Germinal center (tissue), 1 donor: ENCODE data around the gene PHYH.
A peak's percentile ranks its signal among the peaks of the same experiment; 100 is the strongest.
"Not testable (repeated sequence)": the region's sequence is repeated elsewhere in the genome, so short reads cannot be mapped to it uniquely, and the experiment has no call there.

ENCODE experiments used
- DNase-seq: peaks from one replicate; pipeline ENCODE4 v3.0.0; 2012; ENCODE audit warnings: mixed read lengths, low spot score

Gene PHYH

GRCh38 chr10:13321576-13321975 is 21.7 kb upstream of the PHYH start:
- DNase-seq: no peak

DNA sequence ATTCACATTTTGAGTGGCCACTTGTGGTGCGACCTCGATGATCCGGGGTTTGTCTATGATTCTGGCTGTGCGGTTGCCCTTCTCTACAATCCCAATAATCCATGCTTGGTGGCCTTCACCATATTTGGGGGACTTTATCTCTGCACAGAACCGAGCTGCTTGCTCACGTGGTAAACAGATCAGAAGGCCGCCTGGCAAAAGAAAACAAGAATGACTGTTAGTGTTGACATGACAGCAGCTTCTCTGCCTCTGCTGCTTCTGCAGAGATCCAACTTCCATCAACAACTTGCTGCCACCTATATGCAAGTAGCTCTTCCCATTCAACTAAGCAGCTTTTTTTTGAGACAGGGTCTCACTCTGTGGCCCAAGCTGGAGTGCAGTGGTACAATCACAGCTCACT is 19.3 kb upstream of the PHYH start:
- DNase-seq: no peak

DNA sequence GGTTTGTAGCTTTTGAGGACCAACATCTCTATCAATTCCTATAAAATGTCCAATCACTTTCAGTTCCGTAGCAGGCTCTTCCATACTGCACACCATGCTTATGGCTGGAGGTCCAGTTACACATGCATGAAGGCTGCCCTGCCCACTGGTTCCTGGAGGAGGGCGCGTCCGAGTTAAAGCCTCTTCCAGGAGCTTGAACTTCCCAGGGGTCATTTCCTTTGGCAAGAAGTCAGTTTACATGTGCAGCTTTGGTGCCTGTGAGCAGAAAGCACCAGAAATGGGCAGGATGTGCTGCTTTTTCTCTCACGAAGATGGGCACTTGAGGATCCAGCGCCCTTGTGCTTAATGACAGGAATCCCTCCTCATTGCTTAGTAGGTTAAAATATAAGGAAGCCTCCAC is 17.6 kb upstream of the PHYH start:
- no peak for DNase-seq

GRCh38 chr10:13316635-13317311 is 16.9 kb upstream of the PHYH start:
- no peak for DNase-seq

GRCh38 chr10:13315361-13315760 is 15.5 kb upstream of the PHYH start:
- DNase-seq: no peak

DNA sequence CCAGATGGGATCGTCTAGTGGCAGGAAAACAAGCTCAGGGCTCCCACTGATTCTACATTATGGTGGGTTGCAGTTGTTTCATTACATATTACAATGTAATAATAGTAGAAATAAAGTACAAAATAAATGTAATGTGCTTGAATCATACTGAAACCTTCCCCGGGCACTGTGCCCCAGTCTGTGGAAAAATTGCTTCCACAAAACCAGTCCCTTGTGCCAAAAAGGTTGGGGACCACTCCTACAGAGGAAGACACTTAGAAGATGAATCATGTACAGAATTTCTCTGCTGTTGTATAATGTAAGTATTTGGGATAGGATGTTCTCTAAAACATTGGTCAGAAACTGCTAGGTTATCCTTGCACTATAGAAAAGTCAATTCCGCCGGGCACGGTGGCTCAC is 11.3 kb upstream of the PHYH start:
- no peak for DNase-seq

GRCh38 chr10:13310518-13311176 is 10.8 kb upstream of the PHYH start:
- DNase-seq: no peak

DNA sequence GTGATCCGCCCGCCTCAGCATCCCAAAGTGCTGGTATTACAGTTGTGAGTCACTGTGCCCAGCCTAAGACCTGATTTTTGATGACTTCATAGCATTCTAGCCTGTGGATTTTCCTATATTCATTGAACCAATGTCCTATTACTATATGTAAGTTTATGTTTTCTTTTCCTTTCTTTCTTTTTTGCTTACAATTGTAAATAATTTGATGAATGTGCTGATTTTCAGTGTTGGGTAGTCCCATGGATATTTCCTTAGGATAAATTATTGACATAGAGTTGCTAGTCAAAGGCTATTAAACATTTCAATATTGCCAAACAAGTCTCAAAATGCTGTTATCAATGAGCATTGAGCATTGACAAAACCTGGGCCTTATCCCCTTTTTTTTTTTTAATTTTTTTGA is 9.9 kb upstream of the PHYH start:
- no peak for DNase-seq

- DNase-seq: no peak
These were observed 8.2 kb upstream of the PHYH start for GRCh38 chr10:13308096-13308495.

DNA sequence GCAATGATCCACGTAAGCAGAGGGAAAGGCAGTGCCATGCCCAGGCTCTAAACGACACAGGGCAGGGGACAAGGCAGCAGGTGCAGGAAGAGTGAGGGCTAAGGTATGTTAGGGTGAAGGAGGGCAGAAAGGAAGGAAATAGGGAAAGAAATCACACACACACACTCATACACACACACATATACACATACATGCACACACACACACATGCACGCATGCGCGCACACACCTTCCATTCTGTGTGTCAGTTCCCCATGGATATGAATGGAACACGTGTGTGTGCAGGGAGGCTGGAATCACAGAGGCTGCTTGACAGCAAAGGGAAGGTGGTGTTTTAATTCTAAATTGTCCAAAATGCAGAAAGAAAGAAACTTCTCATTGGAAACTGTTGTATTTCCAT is 6.2 kb upstream of the PHYH start:
- DNase-seq: no peak

DNA sequence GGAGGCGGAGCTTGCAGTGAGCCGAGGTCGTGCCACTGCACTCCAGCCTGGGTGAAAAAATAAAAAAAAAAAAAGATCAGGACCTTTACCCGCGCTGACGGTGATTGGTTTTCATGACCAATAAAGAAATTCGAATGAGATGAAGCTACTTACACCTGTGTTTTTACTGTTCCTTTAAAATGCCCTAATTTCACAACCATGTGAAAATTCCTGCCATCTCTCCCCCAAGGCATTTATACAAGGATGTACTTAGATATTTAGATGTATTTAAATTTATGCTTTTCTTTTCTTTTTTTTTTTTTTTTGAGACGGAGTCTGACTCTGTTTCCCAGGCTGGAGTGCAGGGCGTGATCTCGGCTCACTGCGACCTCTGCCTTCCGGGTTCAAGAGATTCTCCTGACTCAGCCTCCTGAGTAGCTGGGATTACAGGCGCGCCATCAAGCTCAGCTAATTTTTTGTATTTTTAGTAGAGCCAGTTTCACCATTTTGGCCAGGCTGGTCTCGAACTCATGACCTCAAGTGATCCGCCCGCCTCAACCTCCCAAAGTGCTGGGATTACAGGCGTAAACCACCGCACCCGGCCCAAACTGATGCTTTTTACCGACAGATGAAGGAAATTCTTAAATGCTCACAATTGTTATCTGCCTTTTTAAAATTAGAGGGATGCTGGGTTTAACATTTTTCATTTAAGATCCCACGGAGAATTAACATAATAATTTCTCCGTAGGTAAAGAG is 3.1 kb upstream of the PHYH start:
- no peak for DNase-seq

DNA sequence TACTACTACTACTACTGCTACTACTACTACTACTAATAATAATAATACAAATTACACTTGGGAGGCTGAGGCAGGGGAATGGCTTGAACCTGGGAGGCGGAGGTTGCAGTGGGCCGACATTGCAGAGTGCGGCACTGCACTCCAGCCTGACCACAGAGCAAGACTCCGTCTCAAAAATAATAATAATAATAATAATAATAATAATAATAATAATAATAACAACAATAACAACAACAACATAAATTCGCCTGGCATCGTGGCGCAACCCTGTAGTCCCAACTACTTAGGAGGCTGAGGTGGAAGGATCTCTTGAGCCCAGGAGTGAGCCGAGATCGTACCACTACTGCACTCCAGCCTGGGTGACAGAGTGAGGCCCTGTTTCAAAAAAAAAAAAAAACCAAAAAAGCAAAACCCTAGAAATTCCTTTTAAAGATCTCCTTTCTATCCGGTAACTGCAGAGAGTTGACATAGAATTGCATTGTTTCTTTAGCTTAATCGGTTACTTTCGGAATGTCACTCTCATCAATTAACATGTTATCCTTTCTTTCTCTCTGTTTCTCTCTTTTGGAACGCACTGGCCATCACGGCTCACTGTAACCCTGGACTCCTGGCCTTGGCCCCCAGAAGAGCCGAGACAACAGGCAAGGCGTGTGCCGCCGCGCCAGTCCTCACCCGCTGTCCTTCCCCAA is 972 bp downstream of the PHYH start:
- DNase-seq: no peak

- DNase-seq: no peak
These were observed 3.4 kb downstream of the PHYH start for GRCh38 chr10:13296476-13296875.

- no peak for DNase-seq
These were observed 5.1 kb downstream of the PHYH start for GRCh38 chr10:13294784-13295183.

DNA sequence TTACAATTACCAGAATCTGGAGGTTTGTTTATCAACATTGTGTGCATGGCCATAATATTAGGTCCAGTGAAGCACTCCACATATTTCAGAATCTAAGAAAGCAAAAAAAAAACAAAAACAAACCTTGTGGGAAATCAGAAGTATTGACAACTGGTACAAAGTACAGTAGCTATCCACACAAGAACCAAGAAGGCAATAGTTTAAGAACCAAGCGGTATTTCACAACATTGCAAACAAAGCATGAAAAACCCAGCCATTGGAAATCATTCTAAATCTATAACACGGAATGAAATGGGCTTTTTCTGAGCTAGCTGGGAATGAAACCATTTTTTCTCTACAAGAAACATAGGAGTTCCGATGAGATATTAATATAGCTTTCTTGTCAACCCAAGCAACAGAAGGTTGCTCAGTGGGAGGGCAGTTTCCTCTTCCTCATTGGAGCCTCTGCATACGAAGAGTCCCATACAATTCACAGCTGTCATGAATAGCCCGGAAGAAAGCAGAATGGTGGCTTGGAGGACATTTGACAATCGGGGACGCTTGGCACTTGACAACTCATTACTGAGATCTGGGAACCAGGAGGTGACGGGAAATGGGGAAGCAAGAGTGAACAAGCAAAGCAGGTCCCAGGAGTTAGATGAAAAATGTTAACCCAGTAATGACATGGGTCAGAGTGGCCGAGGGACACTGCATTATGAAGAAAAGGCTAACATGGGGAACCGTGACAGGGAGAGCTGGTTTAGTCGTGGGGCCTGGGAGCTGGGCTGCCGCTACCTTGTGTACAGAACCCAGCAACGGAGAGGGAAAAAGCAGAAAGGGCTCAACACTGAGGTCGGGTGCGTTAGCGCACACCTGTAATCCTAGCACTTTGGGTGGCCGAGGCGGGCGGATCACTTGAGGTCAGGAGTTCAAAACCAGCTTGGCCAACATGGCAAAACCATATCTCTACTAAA is 7.8 kb downstream of the PHYH start:
- DNase-seq: no peak

DNA sequence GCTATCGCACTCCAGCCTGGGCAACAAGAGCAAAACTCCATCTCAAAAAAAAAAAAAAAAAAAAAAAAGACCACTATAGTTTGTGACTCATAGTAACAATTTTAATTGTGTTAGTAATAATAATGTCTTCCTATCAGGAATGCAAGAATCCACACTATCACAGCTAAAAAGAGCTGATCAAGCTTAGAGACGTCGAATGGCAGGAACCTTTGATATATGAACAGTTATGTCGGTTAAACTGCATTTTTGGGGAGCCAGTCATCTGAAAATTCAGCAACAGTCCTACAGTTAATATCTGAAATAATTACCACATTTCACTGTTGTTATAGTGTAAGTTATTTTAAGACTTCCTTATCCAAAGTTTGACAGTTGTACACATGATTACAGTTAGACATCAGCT is 8.8 kb downstream of the PHYH start:
- DNase-seq: no peak

GRCh38 chr10:13284050-13284449 is 15.8 kb downstream of the PHYH start:
- no peak for DNase-seq

DNA sequence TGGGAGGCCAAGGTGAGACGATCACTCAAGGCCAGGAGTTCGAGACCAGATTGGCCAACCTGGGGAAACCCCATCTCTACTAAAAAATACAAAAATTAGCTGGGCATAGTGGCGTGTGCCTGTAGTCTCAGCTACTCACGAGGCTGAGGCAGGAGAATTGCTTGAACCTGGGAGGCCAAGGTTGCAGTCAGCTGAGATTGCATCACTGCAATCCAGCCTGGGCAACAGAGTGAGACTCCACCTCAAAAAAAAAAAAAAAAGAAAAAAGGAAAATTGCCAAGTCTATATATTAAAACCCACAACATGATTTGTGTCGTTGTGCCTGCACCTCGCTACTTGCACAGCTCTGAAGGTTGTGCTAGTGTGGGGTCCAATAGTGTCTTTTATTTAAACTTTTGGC is 17.5 kb downstream of the PHYH start:
- DNase-seq: not testable (repeated sequence)

DNA sequence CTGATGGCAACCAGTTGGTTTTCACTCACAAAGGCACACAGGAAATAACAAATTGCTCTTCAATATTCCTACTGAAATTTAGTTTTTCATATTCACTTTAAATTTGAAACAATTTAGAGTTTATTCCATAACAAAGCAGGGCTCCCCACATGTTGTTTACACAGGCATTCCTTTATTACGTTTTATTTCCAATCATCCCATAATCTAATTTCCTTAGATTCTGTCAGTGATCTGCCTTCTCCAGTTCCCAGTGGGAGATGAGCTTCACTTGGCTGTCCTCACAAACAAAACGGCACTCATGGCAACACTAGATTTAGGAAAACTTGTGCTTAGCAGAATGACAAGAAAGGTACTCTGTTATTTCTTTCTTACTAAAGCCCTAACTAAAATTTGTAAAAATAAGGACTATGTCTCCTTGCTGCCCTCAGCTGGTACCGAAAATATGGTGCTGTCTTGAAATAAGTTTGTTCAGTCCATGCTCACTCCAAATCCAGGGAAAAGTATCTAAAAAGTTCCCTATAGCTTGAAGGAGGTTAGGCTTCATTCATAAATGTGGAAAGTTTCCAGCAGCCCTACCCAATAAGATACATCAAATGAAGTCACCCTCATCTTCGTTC is 23.0 kb downstream of the PHYH start:
- DNase-seq: no peak

GRCh38 chr10:13276146-13276545 is 23.7 kb downstream of the PHYH start:
- DNase-seq: not testable (repeated sequence)

GRCh38 chr10:13272164-13272571 is 27.7 kb downstream of the PHYH start:
- peak; percentile 10 for DNase-seq
